ENCODE data around the gene NTNG2. TPM values are rescaled to one million over a fixed set of nuclear protein-coding genes. Genes with fewer than 3 reads are reported as not detected.

NTNG2 gene
- total RNA-seq, 4 donors from 2014 or later = 1.5 to 6.6 (median 4.3) TPM

GRCh38 chr9:132235894-132236661, 74.2 kb downstream of the NTNG2 start:
- no peak for DNase-seq (ENCODE audit: extremely low spot score)
- no peaks in the 10 kb centered on the region for H3K36me3 ChIP-seq
- peaks cover 7 to 19% (median 13%) of the 10 kb centered on the region in 4 donors for H3K4me1 ChIP-seq
- 52% methylated on average over 14 of the region's 19 CpGs for WGBS
- no peak overlapping the region for H3K27ac ChIP-seq (replicated peaks in 1 of 4)
- no peaks in the 10 kb centered on the region for H3K9me3 ChIP-seq
- intact Hi-C loops (cut with DNase I) = loop anchor here (2.0 to 10.0 kb wide), 3 partner anchors 67 to 474 kb away; no protein-coding TSS in a partner anchor
- H3K4me3 ChIP-seq = no peak overlapping the region
- peaks cover 0 to 36% (median 4%) of the 10 kb centered on the region in 4 donors for H3K27me3 ChIP-seq
- TF ChIP-seq EP300 (IDR thresholded peaks at IDR 0.05) (no peak), POLR2A (IDR thresholded peaks at IDR 0.05; ENCODE audit: low read depth) (no peak), CTCF (IDR thresholded peaks at IDR 0.05) (peak; percentile 84 to 98 (median 90)), POLR2AphosphoS5 (IDR thresholded peaks at IDR 0.05) (no peak)

GRCh38 chr9:132236662-132237311, 74.9 kb downstream of the NTNG2 start:
- 49% methylated on average over 15 of the region's 18 CpGs for WGBS
- peaks cover 11 to 26% (median 20%) of the 10 kb centered on the region in 4 donors for H3K4me1 ChIP-seq
- peaks cover 0 to 29% (median 4%) of the 10 kb centered on the region in 4 donors for H3K27me3 ChIP-seq
- TF ChIP-seq POLR2A (IDR thresholded peaks at IDR 0.05; ENCODE audit: low read depth) (no peak), CTCF (IDR thresholded peaks at IDR 0.05) (peak in 1 of 3 experiments; percentile 11), EP300 (IDR thresholded peaks at IDR 0.05) (no peak), POLR2AphosphoS5 (IDR thresholded peaks at IDR 0.05) (no peak)
- intact Hi-C loops (cut with DNase I) = loop anchor here (2.0 to 10.0 kb wide), 3 partner anchors 68 to 474 kb away; no protein-coding TSS in a partner anchor
- H3K36me3 ChIP-seq = no peaks in the 10 kb centered on the region
- H3K9me3 ChIP-seq = no peaks in the 10 kb centered on the region
- no peak overlapping the region for H3K27ac ChIP-seq (replicated peaks in 1 of 4)
- H3K4me3 ChIP-seq = no peak overlapping the region
- no peak for DNase-seq (ENCODE audit: extremely low spot score)

GRCh38 chr9:132237481-132237880, 75.6 kb downstream of the NTNG2 start:
- peaks cover 0 to 22% (median 4%) of the 10 kb centered on the region in 4 donors for H3K27me3 ChIP-seq
- intact Hi-C loops (cut with DNase I) = loop anchor here (2.0 to 10.0 kb wide), 3 partner anchors 69 to 475 kb away; no protein-coding TSS in a partner anchor
- 81% methylated on average over 7 of the region's 9 CpGs for WGBS
- no peak overlapping the region for H3K4me3 ChIP-seq
- H3K36me3 ChIP-seq = no peaks in the 10 kb centered on the region
- no peak overlapping the region for H3K27ac ChIP-seq (replicated peaks in 1 of 4)
- no peaks in the 10 kb centered on the region for H3K9me3 ChIP-seq
- no peak for TF ChIP-seq CTCF (IDR thresholded peaks at IDR 0.05)
- TF ChIP-seq POLR2AphosphoS5 (IDR thresholded peaks at IDR 0.05) = no peak
- no peak for TF ChIP-seq POLR2A (IDR thresholded peaks at IDR 0.05; ENCODE audit: low read depth)
- TF ChIP-seq EP300 (IDR thresholded peaks at IDR 0.05) = no peak
- DNase-seq (ENCODE audit: extremely low spot score) = no peak
- H3K4me1 ChIP-seq = peaks cover 11 to 33% (median 25%) of the 10 kb centered on the region in 4 donors

- H3K4me1 ChIP-seq = peaks cover 11 to 41% (median 32%) of the 10 kb centered on the region in 4 donors
- H3K27me3 ChIP-seq = peaks cover 0 to 14% (median 4%) of the 10 kb centered on the region in 4 donors
- no peaks in the 10 kb centered on the region for H3K9me3 ChIP-seq
- WGBS = 80% methylated on average over 12 of the region's 22 CpGs
- intact Hi-C loops (cut with DNase I) = loop anchor here (5.0 to 10.0 kb wide), 2 partner anchors 153 to 476 kb away; no protein-coding TSS in a partner anchor
- H3K36me3 ChIP-seq = no peaks in the 10 kb centered on the region
- no peak overlapping the region for H3K4me3 ChIP-seq
- no peak for TF ChIP-seq POLR2A (IDR thresholded peaks at IDR 0.05; ENCODE audit: low read depth)
- no peak for TF ChIP-seq CTCF (IDR thresholded peaks at IDR 0.05)
- TF ChIP-seq POLR2AphosphoS5 (IDR thresholded peaks at IDR 0.05) = no peak
- TF ChIP-seq EP300 (IDR thresholded peaks at IDR 0.05) = no peak
- no peak for DNase-seq (ENCODE audit: extremely low spot score)
- H3K27ac ChIP-seq (replicated peaks in 1 of 4) = no peak overlapping the region
Measured at GRCh38 chr9:132238026-132238972, 76.4 kb downstream of the NTNG2 start.
